Liver (tissue), 3 donors: ENCODE measurements around the gene DNAH8.

Experiments used
- EGR1 ChIP-seq, 2 donors: IDR thresholded peaks; 2 replicates each; pipeline ENCODE4 v1.6.1; 2016 to 2018; ENCODE audit warnings: antibody characterized with exemption in 2 of 2, low read depth in 2 of 2
- FOXA1 ChIP-seq: IDR thresholded peaks from 2 replicates; pipeline ENCODE4 v1.6.1; 2016; ENCODE audit warnings: antibody characterized with exemption
- GABPA ChIP-seq, 2 donors: IDR thresholded peaks in 1 of 2; conservative IDR thresholded peaks in 1 of 2; 2 replicates each; pipeline ENCODE4 v1.6.1; 2016; ENCODE audit warnings: antibody characterized with exemption in 2 of 2, mild to moderate bottlenecking in 1 of 2, moderate library complexity in 1 of 2
- HNF4A ChIP-seq, 2 donors: conservative IDR thresholded peaks; 2 replicates each; pipeline ENCODE4 v1.6.1; 2016; ENCODE audit warnings: antibody characterized with exemption in 2 of 2, mild to moderate bottlenecking in 2 of 2
- HNF4G ChIP-seq: IDR thresholded peaks from 2 replicates; pipeline ENCODE4 v1.6.1; 2016; ENCODE audit warnings: antibody characterized with exemption
- JUND ChIP-seq, 2 donors: IDR thresholded peaks; 2 replicates each; pipeline ENCODE4 v1.6.1; 2016; ENCODE audit warnings: antibody characterized with exemption in 2 of 2
- NR2F2 ChIP-seq: IDR thresholded peaks from 2 replicates; pipeline ENCODE4 v1.6.1; 2016; ENCODE audit warnings: antibody characterized with exemption
- RAD21 ChIP-seq, 2 donors: IDR thresholded peaks; 2 replicates each; pipeline ENCODE4 v1.6.1; 2016; ENCODE audit warnings: antibody characterized with exemption in 2 of 2, mild to moderate bottlenecking in 2 of 2
- REST ChIP-seq: IDR thresholded peaks from 2 replicates; pipeline ENCODE4 v1.6.1; 2016; ENCODE audit warnings: antibody characterized with exemption, mild to moderate bottlenecking
- SP1 ChIP-seq: IDR thresholded peaks from 2 replicates; pipeline ENCODE4 v1.6.1; 2018; ENCODE audit warnings: antibody characterized with exemption, mild to moderate bottlenecking
- TAF1 ChIP-seq: conservative IDR thresholded peaks from 2 replicates; pipeline ENCODE4 v1.6.1; 2016; ENCODE audit warnings: antibody characterized with exemption, mild to moderate bottlenecking
- YY1 ChIP-seq: IDR thresholded peaks from 2 replicates; pipeline ENCODE4 v1.6.1; 2016; ENCODE audit warnings: antibody characterized with exemption, mild to moderate bottlenecking
- TF ChIP-seq, protein P1 (sequence below): fragments of 150-350 bp; IDR thresholded peaks from 2 replicates; pipeline ENCODE4 v1.5.1; 2017; ENCODE audit warnings: improper control_type of control experiment, low read depth, low read length; ENCODE audit not compliant: missing input control
- TF ChIP-seq, protein P2 (sequence below): IDR thresholded peaks from 2 replicates; pipeline ENCODE4 v1.6.1; 2016; ENCODE audit warnings: antibody characterized with exemption
- donor health status: healthy.
- donor health status: healthy.

- TF ChIP-seq REST, result no peak
- no peak for TF ChIP-seq TAF1
- TF ChIP-seq, protein P1, sequence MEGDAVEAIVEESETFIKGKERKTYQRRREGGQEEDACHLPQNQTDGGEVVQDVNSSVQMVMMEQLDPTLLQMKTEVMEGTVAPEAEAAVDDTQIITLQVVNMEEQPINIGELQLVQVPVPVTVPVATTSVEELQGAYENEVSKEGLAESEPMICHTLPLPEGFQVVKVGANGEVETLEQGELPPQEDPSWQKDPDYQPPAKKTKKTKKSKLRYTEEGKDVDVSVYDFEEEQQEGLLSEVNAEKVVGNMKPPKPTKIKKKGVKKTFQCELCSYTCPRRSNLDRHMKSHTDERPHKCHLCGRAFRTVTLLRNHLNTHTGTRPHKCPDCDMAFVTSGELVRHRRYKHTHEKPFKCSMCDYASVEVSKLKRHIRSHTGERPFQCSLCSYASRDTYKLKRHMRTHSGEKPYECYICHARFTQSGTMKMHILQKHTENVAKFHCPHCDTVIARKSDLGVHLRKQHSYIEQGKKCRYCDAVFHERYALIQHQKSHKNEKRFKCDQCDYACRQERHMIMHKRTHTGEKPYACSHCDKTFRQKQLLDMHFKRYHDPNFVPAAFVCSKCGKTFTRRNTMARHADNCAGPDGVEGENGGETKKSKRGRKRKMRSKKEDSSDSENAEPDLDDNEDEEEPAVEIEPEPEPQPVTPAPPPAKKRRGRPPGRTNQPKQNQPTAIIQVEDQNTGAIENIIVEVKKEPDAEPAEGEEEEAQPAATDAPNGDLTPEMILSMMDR, result no peak
- TF ChIP-seq YY1, result no peak
- TF ChIP-seq, protein P2, sequence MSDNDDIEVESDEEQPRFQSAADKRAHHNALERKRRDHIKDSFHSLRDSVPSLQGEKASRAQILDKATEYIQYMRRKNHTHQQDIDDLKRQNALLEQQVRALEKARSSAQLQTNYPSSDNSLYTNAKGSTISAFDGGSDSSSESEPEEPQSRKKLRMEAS, result no peak
- no peak for TF ChIP-seq EGR1 (IDR thresholded peaks at IDR 0.05; ENCODE audit: low read depth in 2 of 2)
- TF ChIP-seq HNF4A (conservative IDR thresholded peaks at IDR 0.05), result no peak
- TF ChIP-seq SP1, result no peak
- TF ChIP-seq HNF4G, result no peak
- TF ChIP-seq RAD21 (IDR thresholded peaks at IDR 0.05), result no peak
- no peak for TF ChIP-seq NR2F2
- TF ChIP-seq GABPA (IDR thresholded peaks at IDR 0.05 in 1 of 2, conservative IDR thresholded peaks at IDR 0.05 in 1 of 2), result no peak
- TF ChIP-seq FOXA1, result no peak
- TF ChIP-seq JUND (IDR thresholded peaks at IDR 0.05), result no peak
Observed at GRCh38 chr6:38853236-38853635, 138.1 kb downstream of the DNAH8 start.
